ENCODE data around the gene OR4K14.
"Not testable (repeated sequence)": the region's sequence is repeated elsewhere in the genome, so short reads cannot be mapped to it uniquely, and the experiment has no call there.

Gene OR4K14, protein sequence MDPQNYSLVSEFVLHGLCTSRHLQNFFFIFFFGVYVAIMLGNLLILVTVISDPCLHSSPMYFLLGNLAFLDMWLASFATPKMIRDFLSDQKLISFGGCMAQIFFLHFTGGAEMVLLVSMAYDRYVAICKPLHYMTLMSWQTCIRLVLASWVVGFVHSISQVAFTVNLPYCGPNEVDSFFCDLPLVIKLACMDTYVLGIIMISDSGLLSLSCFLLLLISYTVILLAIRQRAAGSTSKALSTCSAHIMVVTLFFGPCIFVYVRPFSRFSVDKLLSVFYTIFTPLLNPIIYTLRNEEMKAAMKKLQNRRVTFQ

DNA sequence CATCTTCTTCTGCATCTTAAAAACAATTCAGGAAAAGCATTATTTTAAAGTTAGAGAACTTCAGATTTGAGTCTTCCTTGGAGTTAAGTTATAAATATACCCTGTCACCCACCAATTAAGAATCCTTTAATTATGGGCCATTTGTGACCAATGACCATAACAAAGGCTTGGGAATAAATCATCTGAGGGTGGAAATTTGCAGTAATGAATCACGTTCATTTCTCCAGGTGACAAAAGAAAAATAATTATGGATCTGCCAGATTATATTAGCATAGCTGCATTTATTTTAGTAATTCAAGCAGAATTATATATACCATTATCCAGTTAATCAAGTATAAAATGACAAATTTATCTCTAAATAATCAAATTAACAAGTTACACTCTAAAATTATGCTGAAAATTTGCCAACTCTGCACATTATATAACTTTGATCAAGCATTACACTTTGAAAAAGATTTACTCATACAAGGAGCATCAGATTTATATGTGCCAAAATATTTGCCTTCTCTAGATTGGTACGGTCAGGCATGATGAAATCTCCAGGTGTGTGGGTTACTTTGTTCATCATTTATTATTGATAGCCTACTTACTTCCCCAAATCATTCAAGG, at the start of gene OR4K14:
OR4K14 (minus strand) TSS at position 51 of the 609 bp plus-strand sequence. CDS start 4,114 bp downstream, outside the sequence.
- DNase-seq (ENCODE audit: low read depth in 2 of 2) = no peak

GRCh38 chr14:20059745-20060144, 40.6 kb upstream of the OR4K14 start, which contains the start of gene OR4L1:
TSS of gene OR4L1 (plus strand) at chr14:20060045. CDS start at chr14:20060045, 0 bp downstream.
- DNase-seq (ENCODE audit: low read depth in 2 of 2) = no peak

DNA sequence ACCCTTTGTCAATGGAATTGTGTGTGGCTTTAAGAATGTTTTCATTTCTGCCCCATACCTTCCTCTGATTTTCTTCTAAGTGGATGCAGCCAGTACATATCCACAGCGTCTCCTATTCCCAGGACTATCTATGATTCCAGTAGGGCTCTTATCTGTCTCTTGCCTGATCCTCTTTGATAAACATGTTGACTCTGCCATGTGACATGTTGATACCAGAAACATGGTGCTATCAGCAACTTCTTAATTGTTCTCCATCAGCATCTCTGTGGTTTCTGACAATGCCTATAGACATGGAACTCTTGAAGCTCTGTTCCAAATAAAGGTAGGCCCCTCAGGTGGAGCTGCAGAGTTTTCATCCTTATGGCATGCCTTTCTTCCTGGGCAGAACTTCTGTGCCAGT, 29.1 kb upstream of the OR4K14 start:
- no peak for DNase-seq (ENCODE audit: low read depth in 2 of 2)

DNA sequence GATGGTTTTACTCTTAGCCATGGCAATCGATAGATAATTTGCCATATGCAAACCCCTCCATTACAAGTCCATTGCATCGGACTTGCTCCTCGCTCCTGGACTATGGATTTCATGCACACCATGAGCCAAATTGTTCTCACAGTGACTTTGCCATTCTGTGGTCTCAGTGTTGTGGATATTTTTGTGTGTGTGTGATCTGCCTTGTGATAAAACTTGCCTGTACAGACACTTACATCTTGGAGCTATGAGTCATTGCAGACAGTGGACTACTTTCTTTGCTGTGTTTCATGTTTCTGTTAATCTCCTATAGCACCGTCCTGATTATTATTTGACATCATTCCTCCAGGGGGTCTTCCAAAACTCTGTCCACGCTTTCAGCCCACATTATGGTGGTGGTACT, 25.1 kb upstream of the OR4K14 start:
- no peak for DNase-seq (ENCODE audit: low read depth in 2 of 2)

GRCh38 chr14:20035938-20036337, 16.8 kb upstream of the OR4K14 start, which contains the start of gene OR4K13:
TSS of gene OR4K13 (minus strand) at chr14:20036038. CDS start at chr14:20034758, 1,280 bp downstream.
- DNase-seq (ENCODE audit: low read depth in 2 of 2) = no peak

DNA sequence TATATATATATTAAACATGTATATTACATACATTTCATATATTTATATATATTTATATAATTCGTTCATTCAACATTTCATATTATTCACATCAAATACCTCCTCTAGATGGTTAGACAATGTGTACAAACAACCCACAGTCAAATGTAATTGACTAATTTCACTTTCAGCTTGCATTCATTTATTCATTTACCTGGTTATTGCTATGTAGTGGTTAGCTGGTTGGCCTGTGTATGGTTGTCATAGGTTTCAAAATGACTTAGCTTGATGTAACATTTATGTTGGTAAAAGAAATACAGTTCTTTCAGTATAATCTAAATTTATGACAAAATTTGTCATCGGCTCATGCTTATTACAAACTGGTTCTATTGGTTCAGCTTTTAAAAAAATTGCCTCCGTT, 16.3 kb upstream of the OR4K14 start:
- DNase-seq (ENCODE audit: low read depth in 2 of 2) = no peak

GRCh38 chr14:20031058-20031457, 12.0 kb upstream of the OR4K14 start:
- no peak for DNase-seq (ENCODE audit: low read depth in 2 of 2)

DNA sequence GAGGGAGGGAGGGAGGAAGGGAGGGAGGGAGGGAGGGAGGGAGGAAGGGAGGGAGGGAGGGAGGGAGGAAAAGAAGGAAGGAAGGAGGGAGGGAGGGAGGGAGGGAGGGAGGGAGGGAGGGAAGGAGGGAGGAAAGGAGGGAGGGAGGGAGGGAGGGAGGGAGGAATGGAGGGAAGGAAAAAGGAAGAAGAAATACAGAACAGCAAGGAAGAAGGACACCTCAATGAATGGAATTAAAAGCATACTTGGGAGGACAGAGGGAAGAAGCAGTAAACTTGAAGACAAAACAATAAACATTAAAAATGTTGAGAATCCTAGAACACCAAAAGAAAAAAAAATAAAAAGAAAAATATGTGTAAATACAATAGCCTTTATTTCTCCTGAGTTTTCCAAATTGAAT, 11.0 kb downstream of the OR4K14 start:
- DNase-seq (ENCODE audit: low read depth in 2 of 2) = no peak

DNA sequence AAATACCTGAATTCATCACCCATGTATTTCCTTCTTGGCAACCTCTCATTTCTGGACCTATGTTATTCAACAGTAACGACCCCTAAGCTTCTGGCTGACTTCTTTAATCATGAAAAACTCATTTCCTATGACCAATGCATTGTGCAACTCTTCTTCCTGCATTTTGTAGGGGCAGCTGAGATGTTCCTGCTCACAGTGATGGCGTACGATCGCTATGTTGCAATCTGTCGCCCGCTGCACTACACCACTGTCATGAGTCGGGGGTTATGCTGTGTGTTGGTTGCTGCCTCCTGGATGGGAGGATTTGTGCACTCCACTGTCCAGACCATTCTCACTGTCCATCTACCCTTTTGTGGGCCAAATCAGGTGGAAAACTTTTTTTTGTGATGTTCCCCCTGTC, 16.8 kb downstream of the OR4K14 start:
- DNase-seq (ENCODE audit: low read depth in 2 of 2) = no peak

GRCh38 chr14:20001863-20002262, 17.2 kb downstream of the OR4K14 start, which contains the start of gene OR4Q2:
TSS of gene OR4Q2 (plus strand) at chr14:20002163.
- DNase-seq (ENCODE audit: low read depth in 2 of 2) = no peak

GRCh38 chr14:19993438-19993837, 25.7 kb downstream of the OR4K14 start:
- no peak for DNase-seq (ENCODE audit: low read depth in 2 of 2)

DNA sequence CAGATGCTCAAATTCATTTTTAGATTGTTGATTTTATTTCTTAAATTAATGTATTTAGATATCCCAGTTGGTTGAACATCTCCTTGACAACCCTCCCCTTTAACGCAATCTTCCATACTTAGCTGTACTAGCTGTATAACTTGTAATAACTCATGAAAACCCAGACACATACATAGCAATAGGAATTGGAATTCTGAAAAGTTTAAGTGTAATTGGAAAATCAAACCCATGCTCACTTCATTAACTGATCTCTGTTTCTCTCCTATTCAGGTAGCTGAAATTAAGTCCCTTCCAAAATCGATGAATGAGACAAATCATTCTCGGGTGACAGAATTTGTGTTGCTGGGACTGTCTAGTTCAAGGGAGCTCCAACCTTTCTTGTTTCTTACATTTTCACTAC, 43.8 kb downstream of the OR4K14 start, which contains the start of gene OR4K15:
OR4K15 (plus strand) TSS at position 301 of the 400 bp plus-strand sequence; CDS start at position 301, 0 bp downstream.
- DNase-seq (ENCODE audit: low read depth in 2 of 2) = no peak

GRCh38 chr14:19974844-19975243, 44.3 kb downstream of the OR4K14 start:
- no peak for DNase-seq (ENCODE audit: low read depth in 2 of 2)

GRCh38 chr14:19969735-19970134, 49.4 kb downstream of the OR4K14 start:
- not testable (repeated sequence) for DNase-seq (ENCODE audit: low read depth in 2 of 2)

All from stimulated activated CD8-positive, alpha-beta memory T cell treated with anti-CD3 and anti-CD28 coated beads, Interleukin-2, amount 100 ng/mL, for 1 hour (primary cell).